ENCODE data around the gene DDT.

- no peak for TF ChIP-seq REST (IDR thresholded peaks at IDR 0.05)
- no peak for TF ChIP-seq MAFK (IDR thresholded peaks at IDR 0.05; ENCODE audit: partially characterized antibody)
- no peak for TF ChIP-seq ZC3H11A (IDR thresholded peaks at IDR 0.05)
- TF ChIP-seq RAD21 (conservative IDR thresholded peaks at IDR 0.05 in 1 of 2, IDR thresholded peaks at IDR 0.05 in 1 of 2), result no peak
- TF ChIP-seq CTCF (IDR thresholded peaks at IDR 0.05), result no peak
Measured at GRCh38 chr22:24011735-24012068, 37.5 kb upstream of the DDT start.

All from A549 (cell line).